OCI-LY1 (cell line): Measurements from ENCODE around the gene RBMS1.

Experiments
- H2AFZ ChIP-seq: fragments of 200-600 bp; sonication (generic), shearing (Covaris generic); 2 replicates; pipeline ENCODE4 v1.6.0; 2014; ENCODE audit warnings: antibody characterized with exemption, mild to moderate bottlenecking, low read length
- H3F3A ChIP-seq: fragments of 200-600 bp; sonication (generic), shearing (Covaris generic); 2 replicates; pipeline ENCODE4 v1.6.0; 2014; ENCODE audit warnings: mild to moderate bottlenecking, antibody characterized with exemption, low read length, moderate library complexity; ENCODE audit not compliant: insufficient read depth
- H3K27ac ChIP-seq: fragments of 200-600 bp; sonication (generic); 2 replicates; pipeline ENCODE4 v1.5.1; 2014; ENCODE audit warnings: low read length, mixed run types, mild to moderate bottlenecking, low read depth; ENCODE audit not compliant: poor library complexity, severe bottlenecking
- H3K27me3 ChIP-seq: fragments of 200-600 bp; sonication (generic); 2 replicates; pipeline ENCODE4 v1.6.0; 2014; ENCODE audit warnings: antibody characterized with exemption, mild to moderate bottlenecking, low read length, moderate library complexity; ENCODE audit not compliant: insufficient read depth
- H3K36me3 ChIP-seq: fragments of 200-600 bp; sonication (generic); 2 replicates; pipeline ENCODE4 v1.6.1; 2014; ENCODE audit warnings: mild to moderate bottlenecking, antibody characterized with exemption, low read length, moderate library complexity, mixed read lengths; ENCODE audit not compliant: insufficient read depth
- H3K4me1 ChIP-seq: fragments of 200-600 bp; sonication (generic); 2 replicates; pipeline ENCODE4 v1.5.1; 2014; ENCODE audit warnings: mild to moderate bottlenecking, low read length, moderate library complexity; ENCODE audit not compliant: insufficient read depth, severe bottlenecking
- H3K4me2 ChIP-seq: fragments of 200-600 bp; sonication (generic), shearing (Covaris generic); 2 replicates; pipeline ENCODE4 v1.6.1; 2014; ENCODE audit warnings: low read length
- H3K4me3 ChIP-seq: fragments of 200-600 bp; sonication (generic); 2 replicates; pipeline ENCODE4 v1.5.1; 2014; ENCODE audit warnings: low read length, low read depth, mild to moderate bottlenecking, mixed read lengths; ENCODE audit not compliant: poor library complexity, severe bottlenecking
- H3K79me2 ChIP-seq: fragments of 200-600 bp; shearing (Covaris generic); 2 replicates; pipeline ENCODE4 v1.6.1; 2016; ENCODE audit warnings: mixed run types, low read length, mixed read lengths; ENCODE audit not compliant: insufficient read depth
- H3K9ac ChIP-seq: fragments of 200-600 bp; sonication (generic), shearing (Covaris generic); 2 replicates; pipeline ENCODE4 v1.6.1; 2014; ENCODE audit warnings: mild to moderate bottlenecking, low read length, mixed read lengths
- H3K9me2 ChIP-seq: fragments of 200-600 bp; sonication (generic), shearing (Covaris generic); 2 replicates; pipeline ENCODE4 v1.6.1; 2014; ENCODE audit warnings: low read depth, mild to moderate bottlenecking, low read length, mixed read lengths
- H3K9me3 ChIP-seq: fragments of 200-600 bp; shearing (Covaris generic); 2 replicates; pipeline ENCODE4 v1.6.1; 2014; ENCODE audit warnings: low read length, mixed read lengths
- H4K20me1 ChIP-seq: fragments of 200-600 bp; sonication (generic), shearing (Covaris generic); 2 replicates; pipeline ENCODE4 v1.6.0; 2016; ENCODE audit warnings: mild to moderate bottlenecking, low read length; ENCODE audit not compliant: insufficient read depth
- EZH2 ChIP-seq: fragments of 200-600 bp; sonication (generic), shearing (Covaris generic); IDR thresholded peaks from 2 replicates; pipeline ENCODE4 v1.8.0; 2017; ENCODE audit warnings: borderline replicate concordance, mixed run types, mild to moderate bottlenecking, antibody characterized with exemption, low read length, moderate library complexity, mixed read lengths
- TF ChIP-seq, protein P1 (sequence below): fragments of 200-600 bp; sonication (generic), shearing (Covaris generic); IDR thresholded peaks from 2 replicates; pipeline ENCODE4 v1.5.1; 2017; ENCODE audit warnings: mild to moderate bottlenecking, antibody characterized with exemption, low read length, moderate library complexity, mixed read lengths

Gene RBMS1

DNA sequence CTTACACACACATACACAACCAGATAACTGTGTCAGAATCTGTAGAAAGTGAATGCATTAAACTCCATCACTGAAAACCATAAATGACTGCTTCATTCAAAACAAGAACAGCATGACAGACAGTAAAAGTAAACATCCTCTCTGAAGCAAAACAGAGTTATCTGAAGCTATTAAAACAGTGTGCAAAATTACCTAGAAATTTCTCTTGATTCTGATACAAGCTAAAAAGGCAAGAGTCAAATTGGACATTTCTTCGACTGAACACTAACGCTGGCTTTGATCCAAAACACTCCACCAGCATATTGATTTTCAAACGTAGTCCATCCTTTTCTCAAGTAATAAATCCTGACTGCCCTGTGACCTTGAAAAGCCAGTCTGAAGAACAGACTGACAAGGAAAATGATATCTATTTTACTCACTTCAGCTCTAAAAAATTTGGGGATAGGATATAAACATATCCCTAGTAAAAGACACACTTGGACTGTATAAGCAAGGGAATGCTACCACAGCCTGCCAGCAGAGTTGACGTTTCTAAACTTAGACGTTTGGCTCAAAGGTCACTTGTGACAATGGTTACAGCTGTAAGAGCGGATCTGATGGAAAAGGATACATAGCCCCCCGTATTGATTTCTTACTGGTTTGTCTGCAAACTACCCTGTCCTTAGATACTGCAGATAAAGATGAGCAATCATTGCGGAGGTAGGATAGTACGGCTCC, 164.6 kb downstream of the RBMS1 start:
- no peaks in the 10 kb centered on the region for H3K9me3 ChIP-seq
- no peaks in the 10 kb centered on the region for H3K4me1 ChIP-seq
- no peaks in the 10 kb centered on the region for H3F3A ChIP-seq
- H3K9ac ChIP-seq, result no peak overlapping the region
- H3K4me3 ChIP-seq, result no peak overlapping the region
- no peak overlapping the region for H2AFZ ChIP-seq
- no peaks in the 10 kb centered on the region for H3K27me3 ChIP-seq
- H4K20me1 ChIP-seq, result no peaks in the 10 kb centered on the region
- H3K9me2 ChIP-seq, result no peaks in the 10 kb centered on the region
- no peaks in the 10 kb centered on the region for H3K36me3 ChIP-seq
- no peak overlapping the region for H3K27ac ChIP-seq
- TF ChIP-seq EZH2, result no peak
- TF ChIP-seq, protein P1, sequence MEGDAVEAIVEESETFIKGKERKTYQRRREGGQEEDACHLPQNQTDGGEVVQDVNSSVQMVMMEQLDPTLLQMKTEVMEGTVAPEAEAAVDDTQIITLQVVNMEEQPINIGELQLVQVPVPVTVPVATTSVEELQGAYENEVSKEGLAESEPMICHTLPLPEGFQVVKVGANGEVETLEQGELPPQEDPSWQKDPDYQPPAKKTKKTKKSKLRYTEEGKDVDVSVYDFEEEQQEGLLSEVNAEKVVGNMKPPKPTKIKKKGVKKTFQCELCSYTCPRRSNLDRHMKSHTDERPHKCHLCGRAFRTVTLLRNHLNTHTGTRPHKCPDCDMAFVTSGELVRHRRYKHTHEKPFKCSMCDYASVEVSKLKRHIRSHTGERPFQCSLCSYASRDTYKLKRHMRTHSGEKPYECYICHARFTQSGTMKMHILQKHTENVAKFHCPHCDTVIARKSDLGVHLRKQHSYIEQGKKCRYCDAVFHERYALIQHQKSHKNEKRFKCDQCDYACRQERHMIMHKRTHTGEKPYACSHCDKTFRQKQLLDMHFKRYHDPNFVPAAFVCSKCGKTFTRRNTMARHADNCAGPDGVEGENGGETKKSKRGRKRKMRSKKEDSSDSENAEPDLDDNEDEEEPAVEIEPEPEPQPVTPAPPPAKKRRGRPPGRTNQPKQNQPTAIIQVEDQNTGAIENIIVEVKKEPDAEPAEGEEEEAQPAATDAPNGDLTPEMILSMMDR, result no peak
- H3K79me2 ChIP-seq, result no peaks in the 10 kb centered on the region
- no peak overlapping the region for H3K4me2 ChIP-seq

DNA sequence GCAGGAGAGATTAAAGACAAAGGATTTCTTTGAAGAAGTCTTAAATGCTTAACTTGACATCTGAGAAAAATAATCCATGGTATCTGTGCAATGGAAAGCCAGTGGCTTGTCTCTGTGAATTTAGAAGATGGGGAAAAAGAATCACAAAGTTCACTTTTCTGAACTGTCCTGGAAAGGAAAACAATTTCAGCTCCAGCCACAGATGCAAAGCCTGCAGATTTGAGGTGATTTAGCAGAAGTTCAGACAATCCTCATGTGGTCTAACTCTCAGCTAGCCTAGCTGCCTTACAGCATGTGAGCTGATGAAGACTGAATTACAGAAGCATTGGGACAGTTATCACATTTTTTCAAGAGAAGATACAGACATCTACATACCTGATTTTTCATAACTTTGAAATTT, 166.8 kb downstream of the RBMS1 start:
- no peaks in the 10 kb centered on the region for H3K79me2 ChIP-seq
- H3K9me2 ChIP-seq, result no peaks in the 10 kb centered on the region
- H3K27me3 ChIP-seq, result no peaks in the 10 kb centered on the region
- no peak overlapping the region for H3K9ac ChIP-seq
- H2AFZ ChIP-seq, result no peak overlapping the region
- H3K4me2 ChIP-seq, result no peak overlapping the region
- no peaks in the 10 kb centered on the region for H3K9me3 ChIP-seq
- no peak overlapping the region for H3K27ac ChIP-seq
- no peaks in the 10 kb centered on the region for H3K36me3 ChIP-seq
- no peaks in the 10 kb centered on the region for H4K20me1 ChIP-seq
- H3K4me3 ChIP-seq, result no peak overlapping the region
- no peaks in the 10 kb centered on the region for H3F3A ChIP-seq
- no peaks in the 10 kb centered on the region for H3K4me1 ChIP-seq
- TF ChIP-seq, protein P1, result no peak
- no peak for TF ChIP-seq EZH2

DNA sequence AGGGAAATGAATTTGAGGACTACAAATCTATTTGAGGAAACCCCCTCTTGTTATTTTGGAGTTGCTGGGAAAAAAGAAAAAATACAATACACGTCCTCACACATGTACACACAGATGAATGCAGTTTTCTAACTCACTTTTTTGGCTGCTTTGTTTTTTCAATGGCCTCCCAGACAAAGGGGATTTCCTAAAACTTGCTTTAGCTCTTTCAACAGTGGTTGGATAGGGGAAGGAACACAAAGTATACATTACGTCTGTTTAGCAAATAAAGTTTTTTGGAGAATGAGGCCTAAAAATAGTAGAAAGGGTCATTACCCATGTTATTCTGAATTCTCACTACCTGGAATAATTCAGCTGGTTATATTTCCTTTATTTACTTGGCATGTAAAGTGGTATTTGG, 168.2 kb downstream of the RBMS1 start:
- no peaks in the 10 kb centered on the region for H3F3A ChIP-seq
- H3K4me1 ChIP-seq, result no peaks in the 10 kb centered on the region
- H3K36me3 ChIP-seq, result no peaks in the 10 kb centered on the region
- no peaks in the 10 kb centered on the region for H4K20me1 ChIP-seq
- H3K79me2 ChIP-seq, result no peaks in the 10 kb centered on the region
- no peaks in the 10 kb centered on the region for H3K9me2 ChIP-seq
- no peak overlapping the region for H2AFZ ChIP-seq
- TF ChIP-seq, protein P1, result no peak
- no peak for TF ChIP-seq EZH2
- H3K9ac ChIP-seq, result no peak overlapping the region
- no peak overlapping the region for H3K4me2 ChIP-seq
- H3K9me3 ChIP-seq, result no peaks in the 10 kb centered on the region
- H3K27me3 ChIP-seq, result no peaks in the 10 kb centered on the region
- H3K4me3 ChIP-seq, result no peak overlapping the region
- no peak overlapping the region for H3K27ac ChIP-seq
